HCEC 1CT (cell line): ENCODE measurements around the gene FXR1.
"Not testable (repeated sequence)": the region's sequence is repeated elsewhere in the genome, so short reads cannot be mapped to it uniquely, and the experiment has no call there.

Source experiments
- DNase-seq: peaks from one replicate; pipeline ENCODE4 v3.0.0-alpha.2; 2017

FXR1 gene

DNA sequence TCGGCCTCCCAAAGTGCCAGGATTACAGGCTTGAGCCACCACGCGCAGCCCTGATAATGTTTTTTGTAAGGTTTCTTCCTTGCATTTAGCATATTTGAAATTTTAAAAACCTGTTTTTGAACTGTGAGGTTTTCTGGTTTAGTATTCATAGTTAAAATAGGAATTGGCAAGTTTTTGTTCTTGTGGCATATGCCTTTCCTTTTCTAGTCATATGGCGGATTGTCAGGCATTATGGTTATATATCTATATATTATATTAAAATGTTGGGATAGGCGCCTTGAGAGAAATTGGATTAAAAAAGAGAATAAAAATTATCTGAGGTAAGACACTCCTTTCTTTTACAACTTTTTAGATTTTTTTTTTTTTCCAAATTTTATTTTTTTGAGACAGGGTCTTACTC, 28.4 kb downstream of the FXR1 start:
- no peak for DNase-seq

DNA sequence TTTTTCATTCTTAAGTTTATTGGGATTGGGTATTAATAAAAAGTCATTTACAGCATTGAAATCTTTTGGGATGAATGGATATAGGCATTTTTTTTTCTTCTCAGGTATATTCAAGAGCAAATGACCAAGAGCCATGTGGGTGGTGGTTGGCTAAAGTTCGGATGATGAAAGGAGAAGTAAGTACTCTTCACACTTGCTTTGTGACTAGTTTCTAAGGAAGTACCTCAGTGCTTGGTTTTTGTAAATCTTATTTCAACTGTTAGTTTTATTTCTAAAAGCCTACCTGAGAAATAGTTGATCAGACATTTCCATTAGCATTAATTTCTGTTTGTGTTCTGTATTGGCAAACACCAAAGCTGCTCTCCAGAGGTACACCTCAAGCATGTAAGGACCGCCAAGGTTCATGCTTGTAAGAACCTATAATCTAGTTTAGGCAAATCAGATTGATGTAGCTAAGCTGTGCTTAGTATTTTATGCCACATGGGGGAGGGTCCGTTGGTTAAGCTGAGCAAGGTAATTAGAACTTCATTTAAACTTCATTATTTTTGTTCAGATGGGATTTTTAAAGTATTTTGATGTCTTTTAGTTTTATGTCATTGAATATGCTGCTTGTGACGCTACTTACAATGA, 35.4 kb downstream of the FXR1 start:
- DNase-seq = no peak

DNA sequence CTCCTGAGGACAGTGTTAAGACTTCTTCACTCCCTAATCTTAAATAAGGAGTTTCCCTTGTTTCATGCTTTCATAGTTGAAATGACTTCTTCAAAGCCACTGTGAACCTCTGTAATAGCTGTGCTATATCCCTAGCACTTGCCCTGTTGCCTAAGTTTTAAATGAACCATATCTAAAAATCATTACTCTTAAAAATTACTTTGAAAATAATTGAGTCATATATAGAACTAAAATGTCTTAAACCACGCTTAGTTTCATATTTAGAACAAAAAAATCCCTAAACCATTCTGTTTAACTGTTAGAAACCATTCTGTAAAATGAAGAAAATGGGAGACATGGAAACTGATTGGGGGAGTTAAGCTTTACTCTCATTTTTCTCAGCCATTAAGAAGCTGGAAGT, 47.2 kb downstream of the FXR1 start:
- no peak for DNase-seq

DNA sequence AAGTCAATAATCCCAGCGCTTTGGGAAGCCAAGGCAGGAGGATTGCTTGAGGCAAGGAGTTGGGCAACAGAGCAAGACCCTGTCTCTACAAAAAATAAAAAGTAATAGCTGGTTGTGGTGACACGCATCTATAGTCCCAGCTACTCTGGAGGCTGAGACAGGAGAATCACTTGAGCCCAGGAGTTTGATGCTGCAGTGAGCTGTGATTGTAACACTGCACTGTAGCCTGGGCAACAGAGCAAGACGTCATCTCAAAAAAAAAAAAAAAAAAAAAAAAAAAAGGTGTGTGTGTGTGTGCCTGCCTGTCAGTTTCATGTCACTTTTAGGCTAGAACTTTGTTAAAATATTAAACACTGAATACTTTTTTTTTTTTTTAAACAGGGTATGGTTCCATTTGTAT, 48.6 kb downstream of the FXR1 start:
- no peak for DNase-seq

DNA sequence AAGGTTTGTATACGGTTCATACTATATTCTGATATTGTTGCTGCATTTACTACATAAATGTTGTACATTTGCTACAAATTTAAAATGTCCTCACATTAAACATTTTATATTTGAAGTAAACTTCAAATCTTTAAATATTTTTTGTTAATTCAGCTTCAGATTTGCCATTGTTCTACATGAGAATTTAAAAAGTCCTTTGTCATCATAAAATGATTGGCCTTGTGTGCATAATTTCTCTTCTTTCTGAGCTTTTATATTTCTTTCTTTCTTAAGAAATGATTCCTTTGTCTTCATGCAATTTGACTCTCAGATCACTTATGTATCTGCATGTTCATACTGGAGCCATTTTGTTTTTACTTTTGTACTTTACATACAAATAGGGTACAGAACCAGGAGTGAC, 49.1 kb downstream of the FXR1 start:
- DNase-seq = no peak

DNA sequence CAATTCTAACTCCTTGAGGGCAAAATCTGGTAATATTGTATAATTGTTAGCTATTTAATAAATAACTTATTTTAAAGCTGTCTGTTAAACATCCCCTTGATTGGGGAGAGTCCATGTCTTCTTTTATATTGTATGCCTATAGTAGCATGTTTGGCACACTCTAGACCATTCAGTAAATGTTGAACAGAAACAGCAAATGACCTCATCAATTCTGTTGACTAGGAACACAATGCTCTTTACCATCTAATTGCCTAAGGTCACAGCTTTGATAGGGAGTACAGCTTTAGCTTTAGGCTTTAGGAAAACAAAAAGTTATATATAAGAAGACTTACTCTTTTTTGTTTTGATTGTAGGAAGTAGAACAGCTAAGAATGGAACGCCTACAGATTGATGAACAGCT, 50.1 kb downstream of the FXR1 start:
- no peak for DNase-seq

DNA sequence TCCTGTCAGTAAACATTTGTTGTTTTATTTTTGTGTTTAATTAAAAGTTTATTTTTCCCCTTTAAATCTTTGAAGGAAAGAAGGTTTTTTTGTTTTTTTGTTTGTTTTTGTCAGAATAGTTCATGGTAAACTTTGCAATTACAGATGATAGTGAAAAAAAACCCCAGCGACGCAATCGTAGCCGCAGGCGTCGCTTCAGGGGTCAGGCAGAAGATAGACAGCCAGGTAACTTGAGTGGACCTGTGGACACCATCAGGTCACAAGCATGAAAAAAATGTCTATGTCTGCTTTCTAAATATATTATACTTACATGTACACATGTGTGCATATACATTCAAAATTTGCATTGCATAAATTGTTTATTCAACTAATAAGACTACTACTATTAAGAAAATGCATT, 58.5 kb downstream of the FXR1 start:
- DNase-seq = no peak

DNA sequence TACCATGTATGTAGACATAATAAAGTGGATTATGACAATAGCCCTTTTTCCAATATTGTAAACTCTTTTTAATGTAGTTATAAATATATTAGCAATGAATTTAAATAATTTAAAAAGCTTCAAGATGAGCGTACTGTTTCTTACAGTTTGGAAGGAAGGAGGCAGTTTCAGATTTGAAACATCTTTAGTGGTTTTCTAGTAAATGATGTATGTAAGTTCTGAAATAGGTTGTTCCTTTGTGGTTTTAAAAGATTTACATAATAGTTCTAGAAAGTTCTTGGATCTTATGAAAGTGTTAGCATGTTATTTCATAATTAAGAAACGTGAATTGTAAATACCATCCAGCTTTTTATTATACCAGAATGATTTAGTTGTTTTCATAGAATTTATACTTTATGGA, 61.1 kb downstream of the FXR1 start:
- DNase-seq = no peak

DNA sequence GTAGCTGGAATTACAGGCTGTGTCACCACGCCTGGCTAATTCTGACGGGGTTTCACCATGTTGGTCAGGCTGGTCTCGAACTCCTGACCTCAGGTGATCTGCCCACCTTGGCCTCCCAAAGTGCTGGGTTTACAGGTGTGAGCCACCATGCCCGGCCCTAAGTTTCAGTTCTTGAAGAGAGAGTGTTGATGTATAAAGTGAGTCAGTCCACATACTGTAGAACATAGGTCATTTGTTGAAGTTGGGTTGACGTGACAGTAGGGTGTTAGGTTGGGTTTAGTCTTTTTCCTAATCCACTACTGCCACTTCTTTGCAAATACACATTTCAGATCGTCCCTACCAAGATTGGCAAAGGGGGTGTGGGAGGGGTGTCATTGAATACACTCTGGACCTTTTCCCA, 61.8 kb downstream of the FXR1 start:
- DNase-seq = no peak

DNA sequence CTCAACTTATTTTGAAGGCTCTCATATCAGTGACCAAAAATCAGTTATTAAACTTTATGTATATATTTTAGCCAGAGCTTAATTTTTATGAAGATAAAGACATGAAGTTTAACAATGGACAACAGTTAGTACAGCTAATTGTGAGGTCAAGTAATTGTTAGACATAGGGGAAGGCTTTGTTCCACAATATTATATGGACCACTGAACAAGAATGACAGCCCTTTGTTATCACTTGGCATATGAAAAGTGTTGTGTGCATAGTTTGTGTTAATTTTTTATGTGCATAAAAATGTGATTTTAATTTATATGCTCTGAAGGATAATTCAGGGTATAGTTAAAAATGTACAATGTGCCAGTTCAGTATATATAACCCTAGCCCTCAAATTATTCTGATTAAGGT, 65.0 kb downstream of the FXR1 start:
- DNase-seq = no peak

DNA sequence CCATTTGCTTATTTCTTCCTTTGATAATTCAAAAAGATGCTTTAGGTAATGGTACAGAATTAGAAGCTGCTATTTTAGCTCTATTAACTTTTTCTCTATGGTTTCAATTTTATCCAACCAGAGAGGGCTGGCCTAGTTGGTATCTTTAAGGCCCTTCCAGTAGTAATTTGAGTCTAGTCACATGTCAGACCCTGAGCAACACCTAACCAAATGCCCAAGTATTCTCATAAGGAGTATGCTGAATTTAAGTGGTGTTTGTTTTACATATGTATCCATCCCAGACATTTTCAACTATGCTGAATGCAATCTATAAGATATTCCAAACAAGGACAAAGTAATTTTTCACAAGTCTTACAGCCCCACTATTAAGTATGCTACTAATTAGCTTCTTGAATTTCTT, 67.5 kb downstream of the FXR1 start:
- DNase-seq = no peak

DNA sequence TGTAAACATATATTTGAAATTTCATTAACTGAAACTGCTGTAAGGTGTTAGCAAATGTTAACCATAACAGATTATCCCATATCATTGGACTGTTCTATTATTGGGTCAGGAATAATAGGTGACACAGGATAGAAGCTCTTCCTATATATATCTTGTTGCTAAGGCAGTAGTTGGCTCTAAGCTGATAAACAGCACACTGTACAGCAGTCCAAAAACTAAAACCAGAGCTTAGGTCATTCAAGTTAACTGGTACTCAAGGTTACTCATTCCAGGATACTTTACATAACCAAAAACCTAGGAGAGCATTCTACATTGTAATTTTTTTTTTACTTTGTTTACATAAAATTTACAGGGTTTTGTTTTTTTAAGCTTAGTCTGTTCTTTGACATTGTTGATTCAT, 68.1 kb downstream of the FXR1 start:
- DNase-seq = peak; percentile 28

DNA sequence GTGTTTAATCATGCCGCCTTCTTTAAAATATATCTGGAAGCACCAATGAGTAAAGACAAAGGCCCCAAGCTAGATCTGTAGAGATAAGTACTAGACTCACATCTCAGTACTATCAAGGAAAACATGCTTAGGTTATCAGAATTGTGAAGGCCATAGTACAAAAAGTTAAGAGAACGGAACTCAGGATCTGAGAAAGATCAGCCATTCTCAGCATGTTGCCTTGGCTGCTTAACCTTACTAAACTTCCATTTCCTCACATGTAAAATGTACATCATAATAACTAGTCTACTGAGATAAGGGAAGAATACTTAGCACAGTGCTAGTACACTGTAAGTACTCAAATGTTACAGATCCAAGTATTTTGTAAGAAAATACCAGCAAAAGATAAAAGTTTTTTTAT, 69.4 kb downstream of the FXR1 start:
- no peak for DNase-seq

DNA sequence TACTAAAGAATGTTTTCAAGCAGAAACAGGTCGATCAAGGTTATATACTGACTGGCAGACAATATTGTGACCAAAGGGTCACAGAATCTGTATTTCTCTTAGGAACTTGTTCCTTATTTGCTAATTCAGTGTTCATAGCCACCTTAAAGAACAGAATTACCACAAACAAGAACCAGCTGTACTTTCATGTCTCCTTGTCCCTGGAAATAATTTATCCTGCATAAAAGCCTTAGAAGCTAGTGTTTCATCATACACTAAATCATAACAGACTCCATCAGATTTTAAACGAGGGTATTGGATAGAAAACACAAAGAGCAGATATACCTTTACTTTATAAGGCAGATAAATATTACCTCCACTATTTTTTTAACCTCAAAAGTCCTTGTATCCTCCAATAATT, 70.7 kb downstream of the FXR1 start:
- DNase-seq = no peak

DNA sequence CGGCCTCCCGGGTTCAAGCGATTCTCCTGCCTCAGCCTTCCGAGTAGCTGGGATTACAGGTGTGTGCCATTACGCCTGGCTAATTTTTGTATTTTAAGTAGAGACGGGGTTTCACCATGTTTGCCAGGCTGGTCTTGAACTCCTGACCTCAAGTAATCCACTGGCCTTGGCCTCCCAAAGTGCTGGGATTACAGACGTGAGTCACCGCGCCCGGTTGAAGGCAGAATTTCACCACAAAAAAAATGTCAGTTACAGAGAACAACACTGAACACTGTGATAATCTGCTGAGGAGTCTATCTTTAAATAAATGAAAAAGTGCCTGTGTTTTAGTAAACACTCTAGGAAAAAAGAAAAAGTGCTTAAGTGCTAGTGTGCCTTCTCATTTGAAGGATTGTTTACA, 73.9 kb downstream of the FXR1 start:
- peak; percentile 26 for DNase-seq

DNA sequence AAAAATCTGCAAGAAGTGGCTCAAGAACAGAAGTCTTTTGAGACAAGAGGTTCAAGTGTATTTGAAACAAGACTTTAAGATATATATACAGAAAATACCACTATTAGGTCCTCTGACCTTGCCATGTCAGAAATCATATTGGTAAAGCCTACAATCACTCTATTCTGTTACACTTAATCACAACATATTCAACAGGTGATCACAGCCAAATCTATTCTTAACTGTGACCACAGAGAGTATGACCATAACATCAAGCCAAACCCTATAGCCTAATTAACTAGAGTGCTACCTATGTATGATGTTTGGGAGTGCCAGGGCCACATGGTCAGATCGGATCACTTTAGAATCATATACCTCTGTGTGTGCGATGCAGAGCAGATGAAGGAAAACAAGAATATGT, 74.9 kb downstream of the FXR1 start:
- no peak for DNase-seq

DNA sequence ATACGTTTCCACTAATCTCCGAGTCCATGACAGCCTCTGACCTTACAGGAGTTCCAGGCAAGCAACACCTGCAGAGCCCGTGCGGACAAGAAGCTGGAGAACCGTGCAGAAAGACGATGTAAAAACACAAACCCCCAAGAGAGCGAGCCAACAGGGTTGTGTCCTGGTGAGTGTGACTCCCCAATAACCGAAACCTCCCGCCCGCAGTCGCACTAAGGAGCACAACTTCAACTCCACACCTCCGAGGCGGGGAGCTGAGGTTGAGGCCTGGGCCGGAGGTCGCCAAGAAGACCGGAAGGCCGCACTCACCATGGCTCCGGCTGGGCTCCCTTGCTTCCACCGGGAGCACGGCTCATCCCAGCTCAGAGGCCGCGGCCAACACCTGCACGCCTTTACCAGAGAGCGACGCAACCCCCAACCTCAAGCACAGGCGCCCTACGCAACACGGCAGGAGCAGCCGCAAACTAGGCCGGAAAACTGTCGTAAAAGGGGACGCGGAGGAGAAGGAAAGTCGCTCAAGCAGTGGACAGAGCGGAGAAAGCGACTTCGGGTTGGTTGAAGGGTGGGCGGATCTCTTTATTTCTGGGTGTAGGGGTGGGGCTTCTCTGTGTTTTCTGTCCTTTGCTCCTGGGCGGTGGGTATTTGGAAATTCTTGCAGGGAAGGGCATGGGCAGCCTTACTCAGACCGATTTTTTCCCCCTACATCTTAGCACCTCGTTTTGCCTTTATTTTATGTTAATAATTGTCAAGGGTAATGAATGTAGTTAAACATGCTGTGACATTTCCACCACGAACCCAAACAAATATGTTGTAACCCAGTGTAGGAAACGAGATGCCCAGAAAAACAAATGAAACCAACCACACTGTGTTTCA, 77.1 kb downstream of the FXR1 start, which contains the start of gene DNAJC19:
DNAJC19 (minus strand) TSS at position 446 of the 873 bp plus-strand sequence; CDS start at position 312, 134 bp downstream.
- DNase-seq = peak; percentile 95

DNA sequence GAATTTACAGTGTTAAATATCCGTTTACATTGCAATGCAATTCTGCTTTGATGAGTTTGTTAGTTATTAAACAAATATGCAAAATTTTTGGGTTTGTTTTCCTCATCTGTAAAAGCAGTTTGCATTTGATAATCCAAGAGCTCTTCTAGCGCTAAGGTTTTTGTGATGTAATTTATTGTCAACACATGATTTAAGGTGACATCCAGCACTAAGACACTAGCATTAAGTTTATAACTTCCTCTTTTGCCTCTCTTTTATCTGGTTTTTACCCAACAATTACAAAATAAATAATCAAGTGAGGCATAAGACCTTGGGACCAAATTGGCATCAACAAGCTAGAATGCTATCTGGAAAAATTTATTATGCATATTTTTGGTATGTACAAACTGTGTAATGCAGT, 78.0 kb downstream of the FXR1 start:
- no peak for DNase-seq

DNA sequence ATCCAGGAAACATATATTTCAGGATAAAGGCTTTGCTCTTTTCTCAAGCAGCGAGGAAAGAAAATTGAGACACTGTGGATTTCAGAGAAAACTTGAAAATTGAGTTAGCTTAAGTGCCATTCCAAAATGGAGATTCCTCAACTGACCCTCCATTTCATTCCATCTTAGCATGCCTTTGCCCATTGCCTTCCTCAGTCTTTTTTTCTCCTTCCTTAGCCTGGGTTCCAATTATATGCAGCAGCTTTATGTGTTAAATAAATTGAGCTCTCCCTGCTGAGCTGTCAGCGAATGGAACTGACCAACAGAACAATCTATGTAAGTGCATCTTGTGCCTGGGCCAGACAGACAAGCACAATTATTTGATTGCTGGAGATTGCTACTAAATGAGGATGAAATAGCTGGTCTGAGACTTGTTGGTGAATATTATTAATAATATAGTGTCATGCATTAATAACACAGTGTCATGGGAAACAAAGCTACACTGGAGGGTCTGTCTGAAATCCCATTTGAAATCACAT, 84.0 kb downstream of the FXR1 start:
- DNase-seq = no peak

DNA sequence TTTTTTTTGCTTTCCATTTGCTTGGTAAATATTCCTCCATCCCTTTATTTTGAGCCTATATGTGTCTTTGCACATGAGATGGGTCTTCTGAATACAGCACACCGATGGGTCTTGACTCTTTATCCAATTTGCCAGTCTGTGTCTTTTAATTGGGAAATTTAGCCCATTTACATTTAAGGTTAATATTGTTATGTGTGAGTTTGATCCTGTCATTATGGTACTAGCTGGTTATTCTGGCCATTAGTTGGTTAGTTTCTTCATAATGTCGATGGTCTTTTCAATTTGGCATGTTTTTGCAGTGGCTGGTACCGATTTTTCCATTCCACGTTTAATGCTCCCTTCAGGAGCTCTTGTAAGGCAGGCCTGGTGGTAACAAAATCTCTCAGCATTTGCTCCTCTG, 89.9 kb downstream of the FXR1 start:
- DNase-seq = not testable (repeated sequence)

DNA sequence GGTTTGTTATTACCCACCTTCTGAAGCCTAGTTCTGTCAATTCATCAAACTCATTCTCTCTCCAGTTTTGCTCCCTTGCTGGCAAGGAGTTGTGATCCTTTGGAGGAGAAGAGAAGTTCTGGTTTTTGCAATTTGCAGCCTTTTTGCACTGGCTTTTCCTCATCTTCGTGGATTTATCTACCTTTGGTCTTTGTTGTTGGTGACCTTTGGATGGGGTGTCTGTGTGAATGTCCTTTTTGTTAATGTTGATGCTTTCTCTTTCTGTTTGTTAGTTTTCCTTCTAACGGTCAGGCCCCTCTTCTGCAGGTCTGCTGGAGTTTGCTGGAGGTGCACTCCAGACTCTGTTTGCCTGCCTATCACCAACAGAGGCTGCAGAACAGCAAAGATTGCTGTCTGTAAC, 91.0 kb downstream of the FXR1 start:
- not testable (repeated sequence) for DNase-seq

DNA sequence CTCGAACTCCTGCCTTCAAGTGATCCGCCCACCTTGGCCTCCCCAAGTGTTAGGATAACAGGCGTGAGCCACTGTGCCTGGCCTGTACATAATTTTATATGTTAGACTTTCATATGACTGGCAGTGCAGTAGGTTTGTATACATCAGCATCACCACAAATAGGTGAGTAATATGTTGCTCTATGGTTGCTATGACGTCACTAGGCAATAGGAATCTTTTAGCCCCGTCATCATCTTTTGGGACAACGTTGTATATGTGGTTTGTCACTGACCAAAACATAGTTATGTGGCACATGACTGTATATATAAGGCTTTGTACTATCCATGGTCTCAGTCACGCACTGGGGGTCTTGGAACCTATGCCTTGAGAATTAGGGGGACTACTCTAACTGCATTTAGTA, 94.1 kb downstream of the FXR1 start:
- DNase-seq = no peak

DNA sequence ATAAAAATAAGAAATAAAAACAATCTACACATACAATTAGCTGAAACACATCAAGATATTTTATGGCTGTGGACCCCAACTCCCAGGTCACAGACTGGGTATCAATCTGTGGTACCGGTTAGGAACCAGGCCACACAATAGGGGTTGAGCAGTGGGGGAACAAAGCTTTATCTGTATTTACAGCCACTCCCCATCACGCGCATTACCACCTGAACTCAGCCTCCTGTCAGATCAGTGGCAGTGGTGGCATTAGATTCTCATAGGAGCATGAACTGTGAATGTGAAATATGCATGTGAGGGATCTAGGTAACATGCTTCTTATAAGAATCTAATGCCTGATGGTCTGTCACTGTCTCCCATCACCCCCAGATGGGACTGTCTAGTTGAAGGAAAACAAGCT, 94.8 kb downstream of the FXR1 start:
- no peak for DNase-seq

DNA sequence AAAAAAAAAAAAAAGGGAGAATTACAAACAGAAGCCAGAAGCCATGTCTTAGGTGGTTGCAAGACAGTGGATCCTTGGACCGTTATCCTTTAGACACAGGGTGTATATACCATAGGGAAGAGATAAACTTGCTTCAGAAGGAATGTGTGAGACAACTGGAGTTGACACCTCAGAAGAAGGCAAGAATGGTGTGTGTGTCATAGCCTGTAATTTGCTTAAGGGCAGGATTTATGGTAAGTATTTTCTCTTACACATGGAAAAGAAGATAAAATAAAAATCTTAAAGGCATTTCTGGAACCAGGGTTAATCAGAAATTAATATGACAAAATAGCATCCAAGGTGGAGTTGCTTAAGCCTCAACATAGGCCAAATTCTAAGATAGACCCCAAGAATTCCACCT, 96.3 kb downstream of the FXR1 start:
- no peak for DNase-seq
